ENCODE results near the gene ERI3. TPM values are rescaled to one million over a fixed set of nuclear protein-coding genes. Genes with fewer than 3 reads are reported as not detected.

ERI3 gene
- total RNA-seq, 4 donors from 2014 or later: 27.0 to 35.1 (median 31.8) TPM

- peaks cover 8 to 56% (median 19%) of the 10 kb centered on the region in 3 donors for H3K4me1 ChIP-seq
Observed at GRCh38 chr1:44326821-44327465, 28.1 kb downstream of the ERI3 start.

GRCh38 chr1:44326024-44326701 is 28.9 kb downstream of the ERI3 start:
- Histone ChIP-seq H3K4me3 (no peak overlapping the region), H3K4me1 (peaks cover 8 to 56% (median 19%) of the 10 kb centered on the region in 3 donors), H3K36me3 (peaks cover 0 to 21% (median 0%) of the 10 kb centered on the region in 3 donors), H3K9me3 (no peaks in the 10 kb centered on the region), H3K27me3 (peaks cover 0 to 6% (median 0%) of the 10 kb centered on the region in 4 donors), H3K27ac (no peak overlapping the region)
- intact Hi-C loops (cut with DNase I): no loop called here
- 45 to 53% methylated on average over 9 of the region's 9 CpGs for WGBS, 2 donors
- TF ChIP-seq POLR2A (IDR thresholded peaks at IDR 0.05) (no peak), CTCF (IDR thresholded peaks at IDR 0.05) (no peak)
- DNase-seq: no peak

More at GRCh38 chr1:44326821-44327465, 28.1 kb downstream of the ERI3 start:
- TF ChIP-seq POLR2A (IDR thresholded peaks at IDR 0.05) (no peak), CTCF (IDR thresholded peaks at IDR 0.05) (no peak)
- peaks cover 0 to 29% (median 0%) of the 10 kb centered on the region in 3 donors for H3K36me3 ChIP-seq
- H3K9me3 ChIP-seq: no peaks in the 10 kb centered on the region
- H3K4me3 ChIP-seq: no peak overlapping the region
- H3K27ac ChIP-seq: peak overlapping the region in 3 of 4 donors; percentile 8 to 64 (median 57)
- H3K27me3 ChIP-seq: peaks cover 0 to 6% (median 0%) of the 10 kb centered on the region in 4 donors
- intact Hi-C loops (cut with DNase I): no loop called here
- DNase-seq: no peak

- Histone ChIP-seq H3K4me3 (no peak overlapping the region), H3K27me3 (no peaks in the 10 kb centered on the region), H3K36me3 (peaks cover 0 to 37% (median under 1%) of the 10 kb centered on the region in 3 donors), H3K9me3 (no peaks in the 10 kb centered on the region), H3K4me1 (peaks cover 8 to 35% (median 16%) of the 10 kb centered on the region in 3 donors), H3K27ac (no peak overlapping the region)
- TF ChIP-seq CTCF (IDR thresholded peaks at IDR 0.05) (no peak), POLR2A (IDR thresholded peaks at IDR 0.05) (no peak)
- intact Hi-C loops (cut with DNase I): no loop called here
- WGBS, 2 donors: 100% methylated on average over 1 of the region's 1 CpG
- no peak for DNase-seq
Observed at GRCh38 chr1:44323947-44324346, 31.1 kb downstream of the ERI3 start.

GRCh38 chr1:44322367-44322766 is 32.7 kb downstream of the ERI3 start:
- H3K27me3 ChIP-seq: no peaks in the 10 kb centered on the region
- peaks cover 0 to 19% (median 4%) of the 10 kb centered on the region in 3 donors for H3K4me1 ChIP-seq
- TF ChIP-seq POLR2A (IDR thresholded peaks at IDR 0.05): no peak
- TF ChIP-seq CTCF (IDR thresholded peaks at IDR 0.05): no peak
- DNase-seq: no peak
- no peak overlapping the region for H3K4me3 ChIP-seq
- H3K27ac ChIP-seq: no peak overlapping the region
- intact Hi-C loops (cut with DNase I): no loop called here
- peaks cover 0 to 50% (median 12%) of the 10 kb centered on the region in 3 donors for H3K36me3 ChIP-seq
- H3K9me3 ChIP-seq: no peaks in the 10 kb centered on the region
- 88 to 92% methylated on average over 2 to 3 of the region's 3 CpGs for WGBS, 2 donors

GRCh38 chr1:44321466-44321865 is 33.6 kb downstream of the ERI3 start:
- Histone ChIP-seq H3K4me3 (no peak overlapping the region), H3K9me3 (no peaks in the 10 kb centered on the region), H3K27ac (no peak overlapping the region), H3K4me1 (peaks cover 0 to 10% (median 0%) of the 10 kb centered on the region in 3 donors), H3K27me3 (no peaks in the 10 kb centered on the region), H3K36me3 (peaks cover under 1 to 59% (median 12%) of the 10 kb centered on the region in 3 donors)
- TF ChIP-seq POLR2A (IDR thresholded peaks at IDR 0.05): no peak
- TF ChIP-seq CTCF (IDR thresholded peaks at IDR 0.05): no peak
- WGBS, 2 donors: 76 to 91% methylated on average over 2 of the region's 2 CpGs
- intact Hi-C loops (cut with DNase I): no loop called here
- DNase-seq: no peak
